Measurements from ENCODE around the gene ABHD6.

DNA sequence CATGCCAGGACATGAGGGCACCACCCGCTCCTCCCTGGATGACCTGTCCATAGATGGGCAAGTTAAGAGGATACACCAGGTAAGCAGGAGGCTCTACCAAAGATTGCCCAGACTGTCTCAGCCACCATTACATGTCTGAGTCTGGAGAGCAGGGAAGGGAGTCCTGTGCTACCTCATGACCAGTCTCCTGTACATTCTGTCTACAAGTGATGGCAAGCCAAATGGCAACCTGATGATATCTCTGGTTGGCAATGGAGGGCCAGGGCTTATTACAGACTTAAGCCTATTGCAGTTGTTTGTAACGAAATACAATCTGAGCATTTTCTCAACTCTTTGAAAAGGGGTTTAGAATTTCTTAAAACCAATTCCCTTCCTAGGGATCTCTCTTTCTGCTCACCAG, 31.8 kb downstream of the ABHD6 start:
- TF ChIP-seq LEF1 (IDR thresholded peaks at IDR 0.05; ENCODE audit: borderline replicate concordance), result no peak
- no peak for TF ChIP-seq FOXM1 (IDR thresholded peaks at IDR 0.05; ENCODE audit: borderline replicate concordance)
- TF ChIP-seq TARDBP (IDR thresholded peaks at IDR 0.05), result no peak
- no peak for TF ChIP-seq SP1 (IDR thresholded peaks at IDR 0.05)
- no peak for TF ChIP-seq HDGF (IDR thresholded peaks at IDR 0.05; ENCODE audit: borderline replicate concordance)
- TF ChIP-seq FOXK2 (IDR thresholded peaks at IDR 0.05), result no peak
- no peak for TF ChIP-seq CTBP1 (IDR thresholded peaks at IDR 0.05; ENCODE audit: borderline replicate concordance)
- TF ChIP-seq ELF4 (IDR thresholded peaks at IDR 0.05), result no peak
- TF ChIP-seq BHLHE40 (IDR thresholded peaks at IDR 0.05; ENCODE audit: borderline replicate concordance), result no peak
- TF ChIP-seq ARNT (IDR thresholded peaks at IDR 0.05), result no peak
- no peak for TF ChIP-seq SUZ12 (IDR thresholded peaks at IDR 0.05)
- TF ChIP-seq NFRKB (IDR thresholded peaks at IDR 0.05), result no peak
- no peak for TF ChIP-seq FOXA1 (IDR thresholded peaks at IDR 0.05)
- no peak for TF ChIP-seq ZNF384 (IDR thresholded peaks at IDR 0.05)
